Spinal cord (tissue), 10 donors: ENCODE data around the gene KLF6. TPM values are rescaled to one million over a fixed set of nuclear protein-coding genes. Genes with fewer than 3 reads are reported as not detected.
A peak's percentile ranks its signal among the peaks of the same experiment; 100 is the strongest.

ENCODE experiments used
- DNase-seq, 6 donors: peaks; one replicate each; pipeline versions ENCODE4 v3.0.0 to v3.0.0-alpha.2; 2013 to 2015; ENCODE audit warnings: low spot score in 6 of 6, low read depth in 4 of 6
- H3K27ac ChIP-seq: one replicate; pipeline ENCODE4 v1.5.1; 2013; ENCODE audit warnings: low read depth, low read length, control low read depth
- H3K27me3 ChIP-seq: one replicate; pipeline ENCODE4 v1.6.1; 2013; ENCODE audit warnings: low read length; ENCODE audit not compliant: control insufficient read depth, insufficient read depth
- H3K36me3 ChIP-seq: one replicate; pipeline ENCODE4 v1.6.1; 2013; ENCODE audit warnings: low read length; ENCODE audit not compliant: control insufficient read depth, insufficient read depth
- H3K4me1 ChIP-seq: one replicate; pipeline ENCODE4 v1.6.1; 2013; ENCODE audit warnings: low read length; ENCODE audit not compliant: control insufficient read depth, insufficient read depth
- H3K4me3 ChIP-seq: one replicate; pipeline ENCODE4 v1.5.1; 2013; ENCODE audit warnings: low read depth, low read length, control low read depth
- H3K9me3 ChIP-seq: one replicate; pipeline ENCODE4 v1.6.1; 2013; ENCODE audit warnings: low read length; ENCODE audit not compliant: control insufficient read depth, insufficient read depth
- WGBS: methylation state at CpG from one replicate; pipeline ENCODE4 v1.1.5; 2013; ENCODE audit warnings: missing lambda C conversion rate; ENCODE audit not compliant: insufficient coverage; 5-methylcytosine and 5-hydroxymethylcytosine counted together
- polyA plus RNA-seq, 2 donors: library from polyadenylated mRNA; unstranded; fragments of 120-200 nt; gene quantifications; one replicate each; pipeline ENCODE4 v1.2.1, GENCODE V29; 2013; ENCODE audit not compliant: insufficient read length in 2 of 2
- total RNA-seq, 2 donors: library from RNA; depleted of rRNA in 1 of 2; stranded (reverse); fragments of 120-200 nt in 1 of 2; fragments of >200 nt in 1 of 2; gene quantifications; one replicate each; pipeline versions ENCODE4 v1.2.3 to v1.2.4, GENCODE V29; 2013 to 2014
- donor health status: healthy.

KLF6 gene
- total and polyA plus RNA-seq, 4 donors, result 38.4 to 70.3 (median 47.1) TPM

- Histone ChIP-seq H3K36me3 (no peaks in the 10 kb centered on the region), H3K4me3 (no peak overlapping the region), H3K27me3 (no peaks in the 10 kb centered on the region), H3K9me3 (no peaks in the 10 kb centered on the region), H3K27ac (no peak overlapping the region), H3K4me1 (no peaks in the 10 kb centered on the region)
- 94% methylated on average over 4 of the region's 8 CpGs for WGBS
- DNase-seq, result no peak
Observed at GRCh38 chr10:3761021-3761686, 23.9 kb downstream of the KLF6 start.

- Histone ChIP-seq H3K4me3 (no peak overlapping the region), H3K27ac (no peak overlapping the region), H3K27me3 (no peaks in the 10 kb centered on the region), H3K4me1 (peaks cover 3% of the 10 kb centered on the region), H3K9me3 (no peaks in the 10 kb centered on the region), H3K36me3 (no peaks in the 10 kb centered on the region)
- WGBS, result 95% methylated on average over 13 of the region's 14 CpGs
- no peak for DNase-seq
Observed at GRCh38 chr10:3760083-3760482, 24.9 kb downstream of the KLF6 start.

DNA sequence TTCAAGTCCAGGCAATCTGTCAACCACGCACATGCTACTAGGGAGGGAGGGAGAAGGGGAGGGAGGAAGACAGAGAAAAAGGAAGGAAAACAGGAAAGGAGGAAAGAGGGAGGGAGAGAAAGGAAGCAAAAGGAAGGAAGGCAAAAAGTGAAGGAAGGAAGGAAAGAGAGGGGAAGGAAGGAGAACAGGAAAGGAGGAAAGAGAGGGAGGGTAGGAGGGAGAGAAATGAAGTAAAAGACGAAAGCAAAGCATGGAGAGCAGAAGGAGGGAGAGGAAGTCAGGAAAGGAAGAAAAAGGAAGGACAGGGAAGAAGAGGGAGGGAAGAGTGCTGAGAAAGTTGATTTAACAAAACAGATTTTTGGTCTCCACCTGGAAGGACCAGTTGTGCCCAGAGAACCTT, 25.6 kb downstream of the KLF6 start:
- 98% methylated on average over 2 of the region's 2 CpGs for WGBS
- no peaks in the 10 kb centered on the region for H3K36me3 ChIP-seq
- no peaks in the 10 kb centered on the region for H3K27me3 ChIP-seq
- no peaks in the 10 kb centered on the region for H3K9me3 ChIP-seq
- H3K27ac ChIP-seq, result no peak overlapping the region
- DNase-seq, result no peak
- peaks cover 3% of the 10 kb centered on the region for H3K4me1 ChIP-seq
- no peak overlapping the region for H3K4me3 ChIP-seq

GRCh38 chr10:3758491-3758970, 26.5 kb downstream of the KLF6 start:
- Histone ChIP-seq H3K27me3 (no peaks in the 10 kb centered on the region), H3K4me3 (no peak overlapping the region), H3K9me3 (no peaks in the 10 kb centered on the region), H3K27ac (no peak overlapping the region), H3K36me3 (no peaks in the 10 kb centered on the region), H3K4me1 (peaks cover 3% of the 10 kb centered on the region)
- DNase-seq, result no peak
- 98% methylated on average over 4 of the region's 6 CpGs for WGBS

GRCh38 chr10:3757638-3758490, 27.1 kb downstream of the KLF6 start:
- WGBS, result 86% methylated on average over 12 of the region's 14 CpGs
- Histone ChIP-seq H3K4me3 (no peak overlapping the region), H3K27me3 (no peaks in the 10 kb centered on the region), H3K4me1 (peaks cover 3% of the 10 kb centered on the region), H3K27ac (no peak overlapping the region), H3K36me3 (no peaks in the 10 kb centered on the region), H3K9me3 (no peaks in the 10 kb centered on the region)
- DNase-seq, result no peak

DNA sequence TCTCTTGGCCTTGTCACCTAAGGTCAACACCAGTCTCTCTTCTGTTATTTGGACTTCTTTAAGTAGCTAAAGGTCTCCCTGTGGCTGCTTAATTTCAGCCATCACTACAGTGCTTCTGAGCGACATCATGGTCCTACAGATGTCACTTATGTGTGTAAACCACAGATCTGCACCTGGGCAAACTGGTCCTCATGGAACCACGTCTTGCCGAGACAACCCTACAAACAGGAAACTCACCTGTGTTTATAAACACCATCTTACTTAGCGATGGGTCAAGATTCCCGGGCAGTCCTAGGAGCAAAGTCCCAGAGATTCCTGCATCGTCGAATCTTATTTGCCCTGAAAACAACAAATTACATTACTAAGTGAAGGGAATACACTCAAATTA, 27.8 kb downstream of the KLF6 start:
- no peak overlapping the region for H3K27ac ChIP-seq
- DNase-seq, result no peak
- H3K4me3 ChIP-seq, result no peak overlapping the region
- H3K4me1 ChIP-seq, result peaks cover 3% of the 10 kb centered on the region
- no peaks in the 10 kb centered on the region for H3K9me3 ChIP-seq
- no peaks in the 10 kb centered on the region for H3K27me3 ChIP-seq
- no peaks in the 10 kb centered on the region for H3K36me3 ChIP-seq
- WGBS, result 100% methylated on average over 3 of the region's 7 CpGs

DNA sequence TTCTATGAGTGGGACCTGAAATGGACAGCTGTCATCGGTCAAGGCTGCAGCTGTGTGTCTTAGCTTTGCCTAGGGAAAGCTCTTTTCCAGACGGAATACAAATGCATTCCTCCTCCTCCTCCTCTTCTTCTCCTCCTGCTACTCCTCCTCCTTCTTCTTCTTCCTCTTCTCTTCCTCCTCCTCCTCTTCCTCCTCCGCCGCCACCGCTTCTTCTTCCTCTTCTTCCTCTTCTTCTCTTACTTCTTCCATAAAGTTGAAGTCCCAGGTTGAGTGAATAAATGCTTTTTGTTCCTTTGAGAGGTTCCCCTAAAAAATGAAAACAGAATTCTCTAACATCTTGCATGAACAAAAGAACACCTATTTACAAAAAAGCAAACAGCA, 28.7 kb downstream of the KLF6 start:
- peaks cover 3% of the 10 kb centered on the region for H3K4me1 ChIP-seq
- H3K36me3 ChIP-seq, result no peaks in the 10 kb centered on the region
- H3K4me3 ChIP-seq, result no peak overlapping the region
- H3K9me3 ChIP-seq, result no peaks in the 10 kb centered on the region
- 71% methylated on average over 2 of the region's 5 CpGs for WGBS
- no peaks in the 10 kb centered on the region for H3K27me3 ChIP-seq
- no peak overlapping the region for H3K27ac ChIP-seq
- DNase-seq, result no peak

GRCh38 chr10:3755440-3756359, 29.3 kb downstream of the KLF6 start:
- no peaks in the 10 kb centered on the region for H3K27me3 ChIP-seq

DNA sequence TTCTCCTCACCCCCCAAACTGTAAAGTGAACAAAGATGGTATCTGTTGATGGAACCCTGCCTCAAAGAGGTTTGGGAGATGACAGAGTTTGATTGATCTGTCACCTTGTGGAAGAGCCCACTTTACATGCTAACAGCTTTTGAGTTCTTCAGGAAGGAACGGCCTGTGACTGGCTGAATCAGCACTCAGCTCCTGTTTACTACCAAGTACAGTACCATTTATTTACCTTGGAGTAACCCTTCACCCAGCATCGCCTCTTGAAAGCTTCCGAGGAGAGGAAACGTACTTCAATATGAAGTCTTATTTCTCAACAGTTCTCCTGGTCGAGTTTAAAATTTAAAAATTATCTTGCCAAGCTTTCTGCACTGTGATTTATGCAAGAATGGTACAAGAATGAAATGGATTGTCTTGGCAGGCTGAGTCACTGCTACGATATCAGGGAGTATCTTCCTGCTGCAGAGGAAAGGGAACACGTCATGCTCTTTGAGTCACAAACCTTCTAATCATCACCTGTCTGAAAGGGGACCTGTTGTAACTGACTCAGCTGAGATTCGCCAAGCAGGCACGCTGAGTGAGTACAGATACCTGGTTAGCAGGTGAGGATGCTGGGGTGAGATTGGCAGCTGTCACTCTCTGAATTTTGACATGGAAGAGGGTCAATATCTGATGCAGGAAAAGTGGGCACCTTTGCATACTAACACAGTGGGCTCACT, 30.1 kb downstream of the KLF6 start:
- Histone ChIP-seq H3K27ac (no peak overlapping the region), H3K36me3 (no peaks in the 10 kb centered on the region), H3K4me3 (no peak overlapping the region), H3K27me3 (no peaks in the 10 kb centered on the region), H3K9me3 (no peaks in the 10 kb centered on the region), H3K4me1 (peaks cover 6% of the 10 kb centered on the region)
- DNase-seq, result no peak
- WGBS, result 82% methylated on average over 5 of the region's 9 CpGs

More at GRCh38 chr10:3755440-3756359, 29.3 kb downstream of the KLF6 start:
- peak in 1 of 6 donors; percentile 54 for DNase-seq
- WGBS, result 67% methylated on average over 8 of the region's 14 CpGs
- H3K4me1 ChIP-seq, result peaks cover 3% of the 10 kb centered on the region
- H3K9me3 ChIP-seq, result no peaks in the 10 kb centered on the region
- no peaks in the 10 kb centered on the region for H3K36me3 ChIP-seq
- H3K27ac ChIP-seq, result peak overlapping the region; percentile 52
- H3K4me3 ChIP-seq, result no peak overlapping the region
